ENCODE results near the gene CDNF.
"Not testable (repeated sequence)": the region's sequence is repeated elsewhere in the genome, so short reads cannot be mapped to it uniquely, and the experiment has no call there.

Gene CDNF

DNA sequence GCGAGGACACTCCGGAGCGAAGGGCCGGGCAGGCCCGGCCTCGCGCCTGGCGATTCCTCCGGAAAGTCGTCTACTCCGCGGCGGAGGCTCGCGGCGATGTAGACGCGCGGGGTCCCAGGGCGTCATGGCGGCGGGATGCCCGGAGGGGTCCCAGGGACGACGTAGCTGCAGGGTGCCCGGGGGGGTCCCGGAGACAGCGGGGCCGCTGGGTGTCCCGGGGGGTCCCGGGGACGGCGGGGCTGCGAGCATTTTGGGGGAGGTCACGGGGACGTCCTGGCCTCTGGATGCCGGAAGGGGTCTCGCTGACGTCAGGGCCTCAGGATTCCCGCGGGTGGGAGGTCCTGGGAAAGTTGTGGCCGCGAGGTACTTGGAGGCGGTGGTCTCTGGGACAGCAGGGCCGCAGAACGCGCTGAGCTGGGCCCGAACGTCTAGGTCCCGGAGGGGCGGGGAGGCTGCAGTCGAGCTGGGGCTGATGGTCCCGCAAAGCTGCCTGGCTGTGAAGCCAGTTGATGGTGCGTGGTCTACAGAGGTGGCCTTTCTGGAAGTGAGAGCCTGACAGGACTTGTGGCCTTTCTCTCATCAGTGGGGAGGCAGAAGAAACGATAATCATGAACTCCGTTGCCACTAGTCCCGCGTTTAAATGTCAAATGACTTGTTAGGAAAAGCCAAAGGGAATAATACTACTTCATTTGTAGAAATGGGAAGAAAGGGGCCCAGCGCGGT lies 906 bp upstream of the CDNF start:
- DNase-seq = peak in 4 of 5 donors; percentile 6 to 22 (median 17)

GRCh38 chr10:14837003-14837756 lies 657 bp downstream of the CDNF start:
- DNase-seq = no peak

- no peak for DNase-seq
Observed at GRCh38 chr10:14836208-14836607, 1.6 kb downstream of the CDNF start.

- no peak for DNase-seq
Observed at GRCh38 chr10:14833106-14833505, 4.7 kb downstream of the CDNF start.

DNA sequence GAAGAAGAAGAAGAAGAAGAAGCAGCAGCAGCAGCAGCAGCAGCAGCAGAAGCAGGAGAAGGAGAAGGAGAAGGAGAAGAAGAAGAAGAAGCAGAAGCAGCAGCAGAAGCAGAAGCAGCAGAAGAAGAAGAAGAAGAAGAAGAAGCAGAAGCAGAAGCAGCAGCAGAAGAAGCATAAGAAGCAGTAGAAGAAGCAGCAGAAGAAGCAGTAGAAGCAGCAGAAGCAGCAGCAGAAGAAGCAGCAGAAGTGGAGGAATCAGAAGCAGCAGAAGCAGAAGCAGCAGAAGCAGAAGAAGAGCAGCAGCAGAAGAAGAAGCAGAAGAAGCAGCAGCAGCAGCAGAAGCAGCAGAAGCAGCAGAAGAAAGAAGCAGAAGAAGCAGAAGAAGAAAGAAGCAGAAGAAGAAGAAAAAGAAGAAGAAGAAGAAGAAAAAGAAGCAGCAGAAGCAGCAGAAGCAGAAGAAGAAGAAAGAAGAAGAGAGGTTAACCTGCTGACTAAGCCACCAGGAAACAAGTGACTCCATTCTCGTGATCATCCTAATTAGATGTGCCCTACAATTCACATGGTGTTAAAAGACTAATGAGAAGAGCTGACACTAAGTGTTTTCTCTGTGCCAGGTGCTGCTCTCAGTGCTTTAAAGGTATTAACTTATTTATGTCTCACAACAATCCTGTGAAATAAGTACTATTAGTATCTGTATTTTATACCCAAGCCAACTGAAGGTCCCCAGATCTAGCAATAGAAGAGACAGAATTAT lies 11.6 kb downstream of the CDNF start:
- DNase-seq = no peak

DNA sequence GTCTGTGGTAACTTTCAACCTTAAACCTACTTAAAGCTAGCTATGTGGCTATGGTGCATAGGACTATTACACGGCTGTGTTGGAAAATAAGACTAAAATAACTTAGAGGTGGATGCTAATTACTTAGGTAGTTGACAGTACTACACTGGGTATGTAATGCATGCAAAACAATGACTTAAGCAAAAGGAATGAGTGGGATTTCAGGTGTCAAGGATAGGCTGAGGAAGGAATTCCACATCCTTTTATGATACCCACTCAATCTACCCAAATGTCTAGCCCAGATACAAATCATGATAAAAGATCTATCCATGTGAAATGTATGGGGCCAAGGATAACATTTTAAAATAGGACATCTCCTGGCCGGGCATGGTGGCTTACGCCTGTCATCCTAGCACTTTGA lies 13.9 kb downstream of the CDNF start:
- no peak for DNase-seq

DNA sequence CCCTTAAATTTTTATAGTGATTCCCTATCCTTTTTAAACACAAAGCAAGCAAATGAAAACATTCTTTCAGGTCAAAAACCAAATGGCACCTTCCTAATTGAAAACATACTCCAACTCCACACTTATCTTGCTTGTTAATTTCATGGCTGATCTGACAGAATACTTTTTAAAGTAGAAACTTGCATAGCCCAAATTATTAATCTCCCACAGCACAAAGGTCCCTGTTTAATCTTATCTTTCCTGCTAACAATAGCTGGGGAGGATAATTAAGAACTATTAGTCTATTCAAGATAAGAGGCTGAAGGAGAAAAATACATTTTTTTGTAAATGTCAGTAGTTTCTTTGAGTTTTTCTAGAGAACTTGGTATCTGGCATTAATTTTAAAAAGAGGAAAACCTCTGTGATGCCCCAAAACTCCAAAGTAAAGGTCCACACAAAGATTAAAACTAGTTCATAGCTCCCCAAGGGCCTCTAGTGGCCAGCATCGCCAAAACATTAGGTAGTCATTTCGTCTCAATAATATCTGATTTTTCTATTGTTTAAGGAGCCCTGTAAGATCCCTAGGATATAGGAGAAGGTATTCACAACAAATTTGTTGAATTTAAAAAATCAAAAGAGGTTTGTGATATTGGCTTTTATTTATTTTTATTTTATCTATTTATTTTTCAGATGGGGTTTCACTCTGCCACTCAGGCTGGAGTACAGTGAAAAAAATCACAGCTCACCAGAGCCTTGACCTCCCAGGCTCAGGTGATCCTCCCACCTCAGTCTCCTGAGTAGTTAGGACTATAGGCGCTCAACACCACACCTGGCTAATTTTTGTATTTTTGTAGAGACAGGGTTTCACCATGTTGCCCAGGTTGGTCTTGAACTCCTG lies 14.7 kb downstream of the CDNF start:
- peak in 3 of 5 donors; percentile 8 to 29 (median 19) for DNase-seq

DNA sequence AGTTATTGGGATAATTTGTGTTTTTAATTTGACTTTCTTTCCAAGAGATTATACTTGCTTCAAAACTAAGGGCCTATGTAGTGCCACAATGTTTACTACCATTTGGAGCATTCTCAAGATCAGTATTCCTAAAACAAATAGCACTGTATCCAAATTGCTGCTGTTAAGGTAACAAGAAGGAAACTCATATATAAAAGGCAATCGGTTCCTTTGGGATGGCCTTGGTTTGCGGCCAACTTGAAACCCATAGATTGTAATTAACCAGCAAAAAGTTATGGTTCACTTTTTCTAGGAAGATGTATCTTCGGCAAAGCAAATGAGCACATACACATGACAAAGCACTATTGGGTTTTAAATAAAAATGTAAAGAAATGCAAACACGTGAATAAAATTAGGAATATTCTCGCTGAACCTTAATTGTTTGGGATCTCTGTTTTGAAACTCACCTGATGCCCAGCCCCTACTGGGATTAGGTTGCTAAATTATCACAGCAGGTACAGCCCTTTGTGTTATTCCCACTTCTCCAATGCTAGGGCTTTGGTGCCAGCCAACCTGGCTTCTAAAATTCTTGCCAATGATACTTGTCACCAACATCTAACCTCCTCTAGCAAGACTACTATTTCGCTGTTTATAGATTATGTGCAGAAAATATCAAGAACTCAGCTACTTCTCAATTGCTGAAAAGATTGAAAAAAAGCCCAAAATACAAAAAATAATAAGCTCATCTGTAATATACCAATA lies 16.0 kb downstream of the CDNF start:
- no peak for DNase-seq

DNA sequence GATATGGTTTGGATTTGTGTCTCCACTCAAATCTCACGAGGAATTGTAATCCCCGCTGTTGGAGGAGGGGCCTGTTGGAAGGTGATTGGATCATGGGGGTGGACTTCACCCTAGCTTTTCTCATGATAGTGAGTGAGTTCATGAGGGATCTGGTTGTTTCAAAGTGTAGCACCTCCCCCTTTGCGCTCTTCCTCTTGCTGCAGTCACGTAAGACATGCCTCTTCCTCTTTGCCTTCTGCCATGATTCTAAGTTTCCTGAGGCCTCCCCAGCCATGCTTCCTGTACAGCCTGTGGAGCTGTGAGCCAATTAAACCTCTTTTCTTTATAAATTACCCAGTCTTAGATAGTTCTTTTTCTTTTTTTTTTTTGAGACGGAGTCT lies 17.1 kb downstream of the CDNF start:
- no peak for DNase-seq

GRCh38 chr10:14820010-14820774 lies 17.6 kb downstream of the CDNF start:
- DNase-seq = no peak

- not testable (repeated sequence) for DNase-seq
Observed at GRCh38 chr10:14816717-14817116, 21.1 kb downstream of the CDNF start.

DNA sequence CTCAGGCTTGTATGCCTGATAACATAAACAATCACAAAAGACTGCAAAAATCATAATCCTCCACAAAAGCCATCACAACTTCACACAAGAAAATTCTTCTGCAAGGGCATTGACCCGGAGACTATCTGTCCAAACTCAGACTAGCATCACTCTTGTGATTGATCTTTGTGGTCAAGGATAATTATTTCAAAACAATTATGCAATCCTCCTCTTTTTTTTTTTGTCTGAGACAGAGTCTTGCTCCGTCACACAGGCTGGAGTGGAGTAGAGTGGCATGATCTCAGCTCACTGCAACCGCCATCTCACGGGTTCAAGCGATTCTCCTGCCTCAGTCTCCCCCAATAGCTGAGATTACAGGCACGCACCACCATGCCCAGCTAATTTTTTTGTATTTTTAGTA lies 22.2 kb downstream of the CDNF start:
- DNase-seq = no peak

- peak in 2 of 5 donors; percentile 6 to 18 for DNase-seq
Observed at GRCh38 chr10:14812271-14812670, 25.6 kb downstream of the CDNF start.

- no peak for DNase-seq
Observed at GRCh38 chr10:14810969-14811953, 26.6 kb downstream of the CDNF start.

- DNase-seq = no peak
Observed at GRCh38 chr10:14806318-14806717, 31.5 kb downstream of the CDNF start.

GRCh38 chr10:14803827-14804226 lies 34.0 kb downstream of the CDNF start:
- no peak for DNase-seq

DNA sequence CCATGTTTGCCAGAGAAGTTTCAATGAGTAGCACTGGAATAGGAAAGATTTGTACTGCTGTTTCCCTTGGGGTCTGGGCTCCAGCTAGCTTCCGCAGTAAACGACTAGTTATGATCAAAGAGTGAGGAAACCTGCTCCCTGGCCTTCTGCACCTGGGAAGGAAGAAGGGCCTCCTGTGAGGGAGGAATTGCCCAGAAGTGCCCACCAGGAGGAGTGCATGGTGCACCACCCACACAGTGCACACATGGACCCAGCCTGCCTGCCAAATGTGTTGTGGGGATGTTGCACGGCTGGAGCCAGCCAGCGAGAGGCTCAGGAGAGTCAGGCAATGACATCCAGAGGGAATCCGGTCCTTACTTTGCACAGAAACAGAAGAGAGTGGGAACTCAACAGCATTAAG lies 36.1 kb downstream of the CDNF start:
- DNase-seq = no peak

- no peak for DNase-seq
Observed at GRCh38 chr10:14800397-14800796, 37.4 kb downstream of the CDNF start.

- no peak for DNase-seq
Observed at GRCh38 chr10:14798636-14799035, 39.2 kb downstream of the CDNF start.

GRCh38 chr10:14787938-14788337 lies 49.9 kb downstream of the CDNF start:
- no peak for DNase-seq

Measured in T-helper 1 cell (primary cell).